ENCODE measurements around the gene GTF2A1L.

Gene GTF2A1L

DNA sequence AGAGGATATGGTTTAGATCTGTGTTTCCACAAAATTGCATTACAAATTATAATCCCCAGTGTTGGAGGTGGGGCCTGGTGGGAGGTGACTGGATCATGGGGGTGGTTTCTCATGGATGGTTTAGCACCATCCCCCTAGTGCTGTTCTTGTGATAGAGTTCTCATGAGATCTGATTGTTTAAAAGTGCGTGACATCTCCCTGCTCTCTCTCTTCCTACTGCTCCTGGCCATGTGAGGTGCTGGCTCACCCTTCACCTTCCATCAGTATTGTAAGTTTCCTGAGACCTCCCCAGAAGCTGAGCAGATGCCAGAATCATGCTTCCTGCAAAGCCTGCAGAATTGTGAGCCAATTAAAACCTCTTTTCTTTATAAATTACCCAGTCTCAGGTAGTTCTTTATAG is 104.7 kb downstream of the GTF2A1L start:
- H3K27me3 ChIP-seq (ENCODE audit: control insufficient read depth in 1 of 2, insufficient read depth in 2 of 2, low read length in 2 of 2): no peaks in the 10 kb centered on the region
- no peak overlapping the region for H3K4me3 ChIP-seq (ENCODE audit: low read depth in 1 of 2, low read length in 2 of 2)
- no peaks in the 10 kb centered on the region for H3K9me3 ChIP-seq (ENCODE audit: low read length)
- H3K36me3 ChIP-seq (ENCODE audit: insufficient read depth, low read length): no peaks in the 10 kb centered on the region
- no peak overlapping the region for H3K27ac ChIP-seq (ENCODE audit: low read depth, low read length)
- no peaks in the 10 kb centered on the region for H3K4me1 ChIP-seq (ENCODE audit: insufficient read depth, low read length)
- H3K9ac ChIP-seq (ENCODE audit: low read length): no peak overlapping the region

- Histone ChIP-seq H3K9me3 (ENCODE audit: low read length) (no peaks in the 10 kb centered on the region), H3K4me3 (ENCODE audit: low read depth in 1 of 2, low read length in 2 of 2) (no peak overlapping the region), H3K9ac (ENCODE audit: low read length) (no peak overlapping the region), H3K36me3 (ENCODE audit: insufficient read depth, low read length) (no peaks in the 10 kb centered on the region), H3K27ac (ENCODE audit: low read depth, low read length) (no peak overlapping the region), H3K27me3 (ENCODE audit: control insufficient read depth in 1 of 2, insufficient read depth in 2 of 2, low read length in 2 of 2) (no peaks in the 10 kb centered on the region), H3K4me1 (ENCODE audit: insufficient read depth, low read length) (peaks cover 2% of the 10 kb centered on the region)
Measured at GRCh38 chr2:48723129-48723528, 105.5 kb downstream of the GTF2A1L start.

DNA sequence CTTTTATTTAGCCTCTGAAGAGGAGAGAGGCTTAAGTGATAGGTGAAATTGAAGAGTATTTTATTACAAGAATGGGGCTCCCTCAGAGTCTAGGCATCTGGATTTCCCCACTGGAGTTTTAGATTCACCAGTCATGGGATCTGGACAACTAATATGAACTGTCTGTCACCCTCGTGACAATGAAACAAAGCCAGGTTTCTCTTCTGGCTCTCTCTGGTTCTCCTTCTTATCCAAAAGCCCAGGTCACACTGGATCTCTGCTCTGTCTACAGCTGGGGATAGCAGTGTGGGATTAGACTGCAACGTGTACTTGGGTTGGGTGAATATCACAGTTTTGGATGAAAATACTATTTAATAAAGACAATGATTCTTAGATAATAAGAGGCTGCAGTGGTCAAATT is 106.6 kb downstream of the GTF2A1L start:
- H3K27me3 ChIP-seq (ENCODE audit: control insufficient read depth in 1 of 2, insufficient read depth in 2 of 2, low read length in 2 of 2): no peaks in the 10 kb centered on the region
- H3K4me1 ChIP-seq (ENCODE audit: insufficient read depth, low read length): peaks cover 9% of the 10 kb centered on the region
- H3K4me3 ChIP-seq (ENCODE audit: low read depth in 1 of 2, low read length in 2 of 2): no peak overlapping the region
- H3K27ac ChIP-seq (ENCODE audit: low read depth, low read length): no peak overlapping the region
- H3K9me3 ChIP-seq (ENCODE audit: low read length): no peaks in the 10 kb centered on the region
- H3K36me3 ChIP-seq (ENCODE audit: insufficient read depth, low read length): no peaks in the 10 kb centered on the region
- H3K9ac ChIP-seq (ENCODE audit: low read length): no peak overlapping the region

DNA sequence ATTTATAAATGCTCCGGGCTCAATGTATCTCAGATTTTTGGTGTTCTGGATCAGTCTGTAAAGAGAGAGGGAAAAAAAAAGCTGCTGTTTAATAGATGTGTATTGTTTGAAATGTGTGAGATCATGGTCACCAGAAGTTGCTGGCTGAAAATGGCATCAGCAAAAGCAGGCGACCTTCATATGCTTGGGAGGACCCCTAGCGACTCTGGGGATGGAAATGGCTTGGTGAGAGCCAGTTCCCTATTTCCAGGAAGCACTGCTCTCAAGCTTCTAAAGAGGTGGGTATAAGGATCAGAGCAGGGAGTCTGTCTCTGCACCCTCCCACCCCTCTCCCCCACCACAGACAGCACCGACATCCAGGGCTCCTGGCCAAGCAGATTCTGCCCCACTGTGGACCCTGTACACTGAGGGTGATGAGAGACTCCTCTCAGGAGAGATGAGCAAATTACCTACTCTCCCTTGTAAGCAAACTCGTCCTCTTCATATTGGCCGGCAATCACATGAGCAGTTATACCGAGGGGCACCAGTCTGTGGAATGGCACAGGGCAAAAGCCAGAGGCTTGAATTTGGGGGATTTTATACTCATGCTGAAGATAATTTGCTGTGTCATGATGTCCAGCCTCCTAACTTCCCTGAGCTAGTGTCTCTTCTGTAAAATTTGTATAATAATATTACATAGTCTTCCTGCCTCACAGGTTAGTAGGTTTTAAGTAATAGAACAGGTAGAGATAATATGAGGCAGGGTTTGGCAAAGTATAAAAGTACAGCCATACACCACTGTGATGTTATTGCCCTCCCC is 108.2 kb downstream of the GTF2A1L start:
- no peaks in the 10 kb centered on the region for H3K9me3 ChIP-seq (ENCODE audit: low read length)
- no peaks in the 10 kb centered on the region for H3K36me3 ChIP-seq (ENCODE audit: insufficient read depth, low read length)
- H3K4me3 ChIP-seq (ENCODE audit: low read depth in 1 of 2, low read length in 2 of 2): no peak overlapping the region
- H3K9ac ChIP-seq (ENCODE audit: low read length): no peak overlapping the region
- no peak overlapping the region for H3K27ac ChIP-seq (ENCODE audit: low read depth, low read length)
- H3K4me1 ChIP-seq (ENCODE audit: insufficient read depth, low read length): peaks cover 9% of the 10 kb centered on the region
- no peaks in the 10 kb centered on the region for H3K27me3 ChIP-seq (ENCODE audit: control insufficient read depth in 1 of 2, insufficient read depth in 2 of 2, low read length in 2 of 2)

DNA sequence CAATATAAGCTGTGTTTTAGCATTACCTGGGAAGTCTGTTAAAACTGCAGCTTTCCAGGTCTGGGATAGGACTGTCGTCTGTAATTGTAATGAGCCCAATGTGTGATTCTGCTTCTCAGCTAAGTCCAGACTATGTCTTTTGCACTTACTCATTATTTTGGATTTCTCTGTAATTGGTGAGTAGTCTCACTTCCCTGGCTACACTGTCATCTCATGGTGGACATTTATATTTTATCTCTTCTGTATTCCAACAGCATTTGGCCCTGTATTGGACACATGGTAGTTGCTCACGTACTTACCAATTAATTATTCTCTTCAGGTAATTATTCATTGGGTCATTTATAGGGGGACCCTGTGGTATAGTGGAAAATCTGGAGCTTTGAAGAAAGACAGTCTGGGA is 109.9 kb downstream of the GTF2A1L start:
- no peaks in the 10 kb centered on the region for H3K27me3 ChIP-seq (ENCODE audit: control insufficient read depth in 1 of 2, insufficient read depth in 2 of 2, low read length in 2 of 2)
- H3K9me3 ChIP-seq (ENCODE audit: low read length): no peaks in the 10 kb centered on the region
- no peak overlapping the region for H3K4me3 ChIP-seq (ENCODE audit: low read depth in 1 of 2, low read length in 2 of 2)
- no peak overlapping the region for H3K27ac ChIP-seq (ENCODE audit: low read depth, low read length)
- H3K4me1 ChIP-seq (ENCODE audit: insufficient read depth, low read length): peaks cover 10% of the 10 kb centered on the region
- no peak overlapping the region for H3K9ac ChIP-seq (ENCODE audit: low read length)
- no peaks in the 10 kb centered on the region for H3K36me3 ChIP-seq (ENCODE audit: insufficient read depth, low read length)

GRCh38 chr2:48728295-48728694 is 110.6 kb downstream of the GTF2A1L start:
- no peaks in the 10 kb centered on the region for H3K36me3 ChIP-seq (ENCODE audit: insufficient read depth, low read length)
- H3K27me3 ChIP-seq (ENCODE audit: control insufficient read depth in 1 of 2, insufficient read depth in 2 of 2, low read length in 2 of 2): no peaks in the 10 kb centered on the region
- H3K4me1 ChIP-seq (ENCODE audit: insufficient read depth, low read length): peaks cover 18% of the 10 kb centered on the region
- no peak overlapping the region for H3K4me3 ChIP-seq (ENCODE audit: low read depth in 1 of 2, low read length in 2 of 2)
- no peak overlapping the region for H3K9ac ChIP-seq (ENCODE audit: low read length)
- no peaks in the 10 kb centered on the region for H3K9me3 ChIP-seq (ENCODE audit: low read length)
- H3K27ac ChIP-seq (ENCODE audit: low read depth, low read length): no peak overlapping the region

DNA sequence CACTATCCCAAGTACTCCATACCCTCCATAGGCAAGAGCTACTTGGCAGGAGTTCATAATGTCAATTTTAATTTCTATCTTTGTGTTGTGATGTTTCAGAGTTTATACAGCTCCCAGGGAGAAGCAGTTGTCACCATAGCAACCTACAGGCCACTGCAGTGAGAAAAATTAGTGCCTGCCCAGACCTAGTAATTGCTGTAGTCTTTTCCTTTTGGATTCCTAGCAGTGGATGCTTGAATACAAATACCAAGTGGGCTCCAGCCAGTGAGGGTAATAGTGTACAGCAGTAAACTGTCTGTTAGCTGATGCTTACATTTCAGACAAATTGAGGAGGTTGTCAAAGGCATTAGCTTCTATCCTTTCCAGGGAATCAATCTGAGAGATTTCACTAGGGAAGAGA is 111.2 kb downstream of the GTF2A1L start:
- Histone ChIP-seq H3K27me3 (ENCODE audit: control insufficient read depth in 1 of 2, insufficient read depth in 2 of 2, low read length in 2 of 2) (no peaks in the 10 kb centered on the region), H3K36me3 (ENCODE audit: insufficient read depth, low read length) (no peaks in the 10 kb centered on the region), H3K27ac (ENCODE audit: low read depth, low read length) (no peak overlapping the region), H3K4me1 (ENCODE audit: insufficient read depth, low read length) (peaks cover 23% of the 10 kb centered on the region), H3K9me3 (ENCODE audit: low read length) (no peaks in the 10 kb centered on the region), H3K4me3 (ENCODE audit: low read depth in 1 of 2, low read length in 2 of 2) (no peak overlapping the region), H3K9ac (ENCODE audit: low read length) (no peak overlapping the region)
